Glomerular endothelial cell (primary cell): Measurements from ENCODE around the gene DNAH3. TPM values are rescaled to one million over a fixed set of nuclear protein-coding genes. Genes with fewer than 3 reads are reported as not detected.

Source experiments
- DNase-seq: peaks from one replicate; pipeline ENCODE4 v3.0.0-alpha.2; 2011; ENCODE audit warnings: low read depth, low spot score; ENCODE audit errors: extremely low read depth
- total RNA-seq: library from RNA; depleted of rRNA; stranded (reverse); fragments of >200 nt; gene quantifications from 2 replicates; pipeline ENCODE4 v1.2.3, GENCODE V29; 2015

The DNAH3 gene
- total RNA-seq, 1 donor from 2014 or later = not detected

- DNase-seq = no peak
Observed at GRCh38 chr16:20889625-20890275, 260.9 kb downstream of the DNAH3 start.

GRCh38 chr16:20887207-20887606, 263.4 kb downstream of the DNAH3 start:
- no peak for DNase-seq

- DNase-seq = no peak
Observed at GRCh38 chr16:20886320-20886719, 264.3 kb downstream of the DNAH3 start.

- no peak for DNase-seq
Observed at GRCh38 chr16:20884240-20884556, 266.4 kb downstream of the DNAH3 start.

- no peak for DNase-seq
Observed at GRCh38 chr16:20883554-20884239, 266.9 kb downstream of the DNAH3 start.

Other genes starting within 250 kb of the DNAH3 start
- gene LDAF1, start 7.8 kb upstream of the DNAH3 start, total RNA-seq = 33.3 and 67.4 TPM in 2 replicates
- gene ZP2, start 60.7 kb upstream of the DNAH3 start, total RNA-seq = not detected in 2 replicates
- gene ANKS4B, start 82.9 kb upstream of the DNAH3 start, total RNA-seq = not detected in 2 replicates
- gene CRYM, start 127.4 kb upstream of the DNAH3 start, total RNA-seq = 0.12 and 8.1 TPM in 2 replicates